ENCODE measurements around the gene EPB42. TPM values are rescaled to one million over a fixed set of nuclear protein-coding genes. Genes with fewer than 3 reads are reported as not detected.

The EPB42 gene
- total RNA-seq, 1 experiment from 2014 or later: not detected

- no peaks in the 10 kb centered on the region for H3K27me3 ChIP-seq (ENCODE audit: insufficient read depth, low read length)
- WGBS (ENCODE audit: extremely low coverage, insufficient read length, low lambda C conversion rate): no CpG with 5 or more reads among the region's 2 CpGs
- H3K23ac ChIP-seq (ENCODE audit: insufficient read length, low read depth, low read length): no peak overlapping the region
- no peaks in the 10 kb centered on the region for H3K9me3 Mint-ChIP-seq
- H2AFZ ChIP-seq (ENCODE audit: low read length): no peak overlapping the region
- no peak overlapping the region for H2AK5ac ChIP-seq (ENCODE audit: insufficient read length, low read length)
- no peak overlapping the region for H3T11ph ChIP-seq (ENCODE audit: low read length)
- H3K4me1 Mint-ChIP-seq: no peaks in the 10 kb centered on the region
- no peak overlapping the region for H3K14ac ChIP-seq (ENCODE audit: insufficient read depth, low read length)
- no peak overlapping the region for H2BK15ac ChIP-seq (ENCODE audit: low read depth, low read length)
- no peak for TF ChIP-seq CTCF (conservative IDR thresholded peaks at IDR 0.05)
- no peak overlapping the region for H4K8ac ChIP-seq (replicated peaks; ENCODE audit: insufficient read length, low read depth, low read length)
- no peak overlapping the region for H2BK20ac ChIP-seq (ENCODE audit: low read depth, low read length, poor library complexity, severe bottlenecking)
- H3K4ac ChIP-seq (ENCODE audit: low read depth, low read length): no peak overlapping the region
- no peak overlapping the region for H4K91ac ChIP-seq (ENCODE audit: insufficient read length, low read depth, low read length)
- H2BK5ac ChIP-seq (ENCODE audit: insufficient read length, low read length): no peak overlapping the region
- no peaks in the 10 kb centered on the region for H3K79me2 ChIP-seq (ENCODE audit: insufficient read depth, low read length)
- H3K18ac ChIP-seq (ENCODE audit: insufficient read length, low read depth, low read length): no peak overlapping the region
- H3K4me3 Mint-ChIP-seq: no peak overlapping the region
- no peak overlapping the region; a peak in 1 of 7 replicates for H3K27ac Mint-ChIP-seq
- H2BK120ac ChIP-seq (ENCODE audit: low read depth, low read length, poor library complexity, severe bottlenecking): no peak overlapping the region
- H3K4me1 ChIP-seq (ENCODE audit: insufficient read depth, low read length): no peaks in the 10 kb centered on the region
- H2BK12ac ChIP-seq (ENCODE audit: insufficient read length, low read depth, low read length): no peak overlapping the region
- no peaks in the 10 kb centered on the region for H4K20me1 ChIP-seq (ENCODE audit: control insufficient read depth, insufficient read depth, insufficient read length)
- no peaks in the 10 kb centered on the region for H3K79me1 ChIP-seq (ENCODE audit: insufficient read depth, low read depth, low read length, poor library complexity, severe bottlenecking)
- no peak overlapping the region for H3K9ac ChIP-seq (ENCODE audit: extremely low read depth, insufficient read length, low read length)
- no peak overlapping the region for H4K5ac ChIP-seq (ENCODE audit: insufficient read length, low read depth, low read length)
- H3K27ac ChIP-seq (ENCODE audit: insufficient read length, low read depth, low read length): no peak overlapping the region
- H3K36me3 Mint-ChIP-seq (ENCODE audit: insufficient read depth in 1 of 3, low read depth in 3 of 3): no peaks in the 10 kb centered on the region
- DNase-seq: no peak
- H3K23me2 ChIP-seq (ENCODE audit: insufficient read length, low read depth, low read length, poor library complexity, severe bottlenecking): no peaks in the 10 kb centered on the region
- peaks cover 3% of the 10 kb centered on the region for H3K27me3 Mint-ChIP-seq (ENCODE audit: low read depth)
- H3K9me3 ChIP-seq (ENCODE audit: control insufficient read depth, low read depth, low read length): no peaks in the 10 kb centered on the region
- H3K4me2 ChIP-seq (ENCODE audit: insufficient read depth, insufficient read length, low read length): no peak overlapping the region
- no peak overlapping the region for H3K56ac ChIP-seq (ENCODE audit: insufficient read length, low read depth, low read length)
Measured at GRCh38 chr15:43255376-43255775, 34.6 kb upstream of the EPB42 start.
